Transverse colon (tissue), 4 donors: ENCODE data around the gene KREMEN1. TPM values are rescaled to one million over a fixed set of nuclear protein-coding genes. Genes with fewer than 3 reads are reported as not detected.

ENCODE experiments used
- DNase-seq: peaks from one replicate; pipeline ENCODE4 v3.0.0-alpha.2; 2019
- H3K27ac ChIP-seq, 4 donors: fragments of 200-600 bp; sonication (generic); 2 replicates each; pipeline ENCODE4 v1.5.1; 2016 to 2018; ENCODE audit warnings: inconsistent platforms in 4 of 4
- H3K27me3 ChIP-seq: fragments of 200-600 bp; sonication (generic); 2 replicates; pipeline ENCODE4 v1.5.1; 2017; ENCODE audit warnings: inconsistent platforms
- H3K36me3 ChIP-seq, 4 donors: fragments of 200-600 bp; sonication (generic); 2 replicates each; pipeline ENCODE4 v1.5.1; 2017 to 2019; ENCODE audit warnings: inconsistent platforms in 4 of 4
- H3K4me1 ChIP-seq, 4 donors: fragments of 200-600 bp; sonication (generic); 2 replicates each; pipeline ENCODE4 v1.5.1; 2017 to 2020; ENCODE audit warnings: inconsistent platforms in 4 of 4
- H3K4me3 ChIP-seq, 4 donors: fragments of 200-600 bp; sonication (generic); 1 replicate in 1 of 4; 2 replicates in 3 of 4; pipeline versions ENCODE4 v1.5.1 to v1.6.1; 2017 to 2019; ENCODE audit warnings: inconsistent platforms in 4 of 4
- H3K9me3 ChIP-seq, 2 donors: fragments of 200-600 bp; sonication (generic); 2 replicates each; pipeline ENCODE4 v1.5.1; 2017 to 2019; ENCODE audit warnings: inconsistent platforms in 2 of 2
- CTCF ChIP-seq, 5 experiments: fragments of 200-600 bp in 3 of 5; fragments of 450-650 bp in 2 of 5; sonication (generic) in 3 of 5; IDR thresholded peaks; 1 replicate in 2 of 5; 2 replicates in 3 of 5; pipeline ENCODE4 v1.5.1; 2016 to 2017; ENCODE audit warnings: antibody characterized with exemption in 5 of 5, inconsistent platforms in 3 of 5, mild to moderate bottlenecking in 2 of 5, moderate library complexity in 1 of 5
- EP300 ChIP-seq: sonication (generic); formaldehyde crosslinking; IDR thresholded peaks from one replicate; pipeline ENCODE4 v1.6.1; 2017; ENCODE audit warnings: antibody characterized with exemption, low read depth
- POLR2A ChIP-seq: fragments of 450-650 bp; IDR thresholded peaks from one replicate; pipeline ENCODE4 v1.6.1; 2016; ENCODE audit warnings: antibody characterized with exemption, mild to moderate bottlenecking, moderate library complexity
- POLR2AphosphoS5 ChIP-seq, 3 donors: sonication (generic); formaldehyde crosslinking; IDR thresholded peaks; one replicate each; pipeline ENCODE4 v1.6.1; 2016; ENCODE audit warnings: antibody characterized with exemption in 3 of 3
- whole genome bisulfite sequencing, 2 donors: methylation state at CpG; one replicate each; pipeline ENCODE4 v1.1.5; 2018; ENCODE audit warnings: low coverage in 1 of 2; 5-methylcytosine and 5-hydroxymethylcytosine counted together
- in situ Hi-C, 4 donors: fragments of 200-750 bp; cut with MboI; loops; one replicate each; pipeline versions ENCODE4 v1.15.0 to v1.15.1; 2017; ENCODE audit warnings: low sequenced_read_pairs in 3 of 4, low pct_ligation_motif_present in 1 of 4, low pct_unique_long_range_greater_than_20kb in 1 of 4
- intact Hi-C: fragments of 100-400 bp; cut with DNase I; formaldehyde crosslinking; loops from one replicate; pipeline ENCODE4 v1.15.1; 2023; ENCODE audit warnings: low total_unique reads
- total RNA-seq, 4 donors: library from RNA; depleted of rRNA; stranded (reverse); fragments of >200 nt; gene quantifications; one replicate each; pipeline ENCODE4 v1.1.0, GENCODE V29; 2016

Gene KREMEN1
- total RNA-seq, 4 donors from 2014 or later: 5.2 to 39.2 (median 20.1) TPM

- Histone ChIP-seq H3K4me3 (no peak overlapping the region), H3K4me1 (no peaks in the 10 kb centered on the region), H3K27ac (no peak overlapping the region), H3K9me3 (no peaks in the 10 kb centered on the region), H3K27me3 (no peaks in the 10 kb centered on the region), H3K36me3 (no peaks in the 10 kb centered on the region)
- no peak for DNase-seq
- in situ Hi-C loops (no loop called here), intact Hi-C loops (no loop called here)
- 54 to 84% methylated on average over 5 to 7 of the region's 7 CpGs for WGBS, 2 donors
- no peak for TF ChIP-seq CTCF (IDR thresholded peaks at IDR 0.05)
Observed at GRCh38 chr22:29060931-29061330, 11.9 kb upstream of the KREMEN1 start.

GRCh38 chr22:29061773-29062172 is 11.1 kb upstream of the KREMEN1 start, which contains the start of gene C22orf31:
Gene C22orf31, minus strand, starts transcription at chr22:29061831. Its CDS starts 39 bp downstream, at chr22:29061792.
- Histone ChIP-seq H3K27me3 (no peaks in the 10 kb centered on the region), H3K27ac (no peak within 1 kb of the TSS), H3K4me3 (no peak within 1 kb of the TSS), H3K9me3 (no peaks in the 10 kb centered on the region), H3K36me3 (no peaks in the 10 kb centered on the region), H3K4me1 (no peaks in the 10 kb centered on the region)
- in situ Hi-C loops (no loop called here), intact Hi-C loops (no loop called here)
- DNase-seq: no peak
- WGBS, 2 donors: 52 to 53% methylated on average over 2 of the region's 2 CpGs
- TF ChIP-seq CTCF (IDR thresholded peaks at IDR 0.05) (no peak), EP300 (no peak), POLR2AphosphoS5 (IDR thresholded peaks at IDR 0.05) (no peak), POLR2A (no peak)

- Histone ChIP-seq H3K36me3 (no peaks in the 10 kb centered on the region), H3K4me3 (no peak overlapping the region), H3K27me3 (no peaks in the 10 kb centered on the region), H3K4me1 (no peaks in the 10 kb centered on the region), H3K9me3 (no peaks in the 10 kb centered on the region), H3K27ac (no peak overlapping the region)
- 69 to 85% methylated on average over 4 to 8 of the region's 8 CpGs for WGBS, 2 donors
- no peak for DNase-seq
- TF ChIP-seq CTCF (IDR thresholded peaks at IDR 0.05): no peak
- no peak for TF ChIP-seq POLR2A
- no peak for TF ChIP-seq EP300
- TF ChIP-seq POLR2AphosphoS5 (IDR thresholded peaks at IDR 0.05): no peak
- intact Hi-C loops: no loop called here
- in situ Hi-C loops: no loop called here
Observed at GRCh38 chr22:29062286-29062821, 10.5 kb upstream of the KREMEN1 start.

- in situ Hi-C loops: no loop called here
- no peak overlapping the region for H3K4me3 ChIP-seq
- H3K4me1 ChIP-seq: peaks cover 0 to 4% (median 2%) of the 10 kb centered on the region in 4 donors
- WGBS, 2 donors: 23 to 28% methylated on average over 5 to 7 of the region's 7 CpGs
- H3K36me3 ChIP-seq: no peaks in the 10 kb centered on the region
- H3K27ac ChIP-seq: no peak overlapping the region
- no peak for TF ChIP-seq CTCF (IDR thresholded peaks at IDR 0.05)
- TF ChIP-seq POLR2A: no peak
- no peak for TF ChIP-seq POLR2AphosphoS5 (IDR thresholded peaks at IDR 0.05)
- TF ChIP-seq EP300: no peak
- no peak for DNase-seq
- H3K9me3 ChIP-seq: no peaks in the 10 kb centered on the region
- H3K27me3 ChIP-seq: no peaks in the 10 kb centered on the region
- intact Hi-C loops: no loop called here
Observed at GRCh38 chr22:29065468-29066190, 7.2 kb upstream of the KREMEN1 start.
